ENCODE measurements around the gene IL20.

The IL20 gene

GRCh38 chr1:206882555-206882954 lies 17.1 kb downstream of the IL20 start:
- DNase-seq, result no peak

GRCh38 chr1:206883160-206883559 lies 17.7 kb downstream of the IL20 start:
- DNase-seq, result no peak

GRCh38 chr1:206883876-206884275 lies 18.5 kb downstream of the IL20 start:
- no peak for DNase-seq

- no peak for DNase-seq
Measured at GRCh38 chr1:206885341-206886060, 20.1 kb downstream of the IL20 start.

GRCh38 chr1:206886831-206887230 lies 21.4 kb downstream of the IL20 start:
- no peak for DNase-seq

- no peak for DNase-seq
Measured at GRCh38 chr1:206887701-206888100, 22.3 kb downstream of the IL20 start.

GRCh38 chr1:206890125-206891060 lies 25.0 kb downstream of the IL20 start:
- no peak for DNase-seq

- no peak for DNase-seq
Measured at GRCh38 chr1:206891412-206891811, 26.0 kb downstream of the IL20 start.

- no peak for DNase-seq
Measured at GRCh38 chr1:206892351-206892984, 27.0 kb downstream of the IL20 start.

GRCh38 chr1:206893380-206893779 lies 28.0 kb downstream of the IL20 start:
- no peak for DNase-seq

GRCh38 chr1:206895325-206895724 lies 29.9 kb downstream of the IL20 start:
- no peak for DNase-seq

GRCh38 chr1:206895837-206896242 lies 30.4 kb downstream of the IL20 start:
- DNase-seq, result no peak

- no peak for DNase-seq
Measured at GRCh38 chr1:206896261-206896660, 30.8 kb downstream of the IL20 start.

GRCh38 chr1:206897175-206897574 lies 31.8 kb downstream of the IL20 start, which contains the start of gene IL24:
Gene IL24, plus strand, starts transcription at chr1:206897443. Its CDS starts 390 bp downstream, at chr1:206897833.
- no peak for DNase-seq

GRCh38 chr1:206898089-206898914 lies 32.9 kb downstream of the IL20 start:
- DNase-seq, result no peak

- no peak for DNase-seq
Measured at GRCh38 chr1:206898915-206899431, 33.5 kb downstream of the IL20 start.

GRCh38 chr1:206899717-206900116 lies 34.3 kb downstream of the IL20 start:
- DNase-seq, result no peak

GRCh38 chr1:206900149-206900548 lies 34.7 kb downstream of the IL20 start:
- DNase-seq, result no peak

GRCh38 chr1:206901944-206902343 lies 36.5 kb downstream of the IL20 start:
- DNase-seq, result no peak

- DNase-seq, result no peak
Measured at GRCh38 chr1:206902702-206903101, 37.3 kb downstream of the IL20 start.

- no peak for DNase-seq
Measured at GRCh38 chr1:206903687-206904086, 38.3 kb downstream of the IL20 start.

- no peak for DNase-seq
Measured at GRCh38 chr1:206904423-206905142, 39.2 kb downstream of the IL20 start.
